Activated gamma-delta T cell (primary cell): ENCODE results near the gene AGAP1.
"Not testable (repeated sequence)": the region's sequence is repeated elsewhere in the genome, so short reads cannot be mapped to it uniquely, and the experiment has no call there.

ENCODE experiments used
- DNase-seq: peaks from one replicate; lab custom pipeline; 2025; lab: John Stamatoyannopoulos, UW

AGAP1 gene

DNA sequence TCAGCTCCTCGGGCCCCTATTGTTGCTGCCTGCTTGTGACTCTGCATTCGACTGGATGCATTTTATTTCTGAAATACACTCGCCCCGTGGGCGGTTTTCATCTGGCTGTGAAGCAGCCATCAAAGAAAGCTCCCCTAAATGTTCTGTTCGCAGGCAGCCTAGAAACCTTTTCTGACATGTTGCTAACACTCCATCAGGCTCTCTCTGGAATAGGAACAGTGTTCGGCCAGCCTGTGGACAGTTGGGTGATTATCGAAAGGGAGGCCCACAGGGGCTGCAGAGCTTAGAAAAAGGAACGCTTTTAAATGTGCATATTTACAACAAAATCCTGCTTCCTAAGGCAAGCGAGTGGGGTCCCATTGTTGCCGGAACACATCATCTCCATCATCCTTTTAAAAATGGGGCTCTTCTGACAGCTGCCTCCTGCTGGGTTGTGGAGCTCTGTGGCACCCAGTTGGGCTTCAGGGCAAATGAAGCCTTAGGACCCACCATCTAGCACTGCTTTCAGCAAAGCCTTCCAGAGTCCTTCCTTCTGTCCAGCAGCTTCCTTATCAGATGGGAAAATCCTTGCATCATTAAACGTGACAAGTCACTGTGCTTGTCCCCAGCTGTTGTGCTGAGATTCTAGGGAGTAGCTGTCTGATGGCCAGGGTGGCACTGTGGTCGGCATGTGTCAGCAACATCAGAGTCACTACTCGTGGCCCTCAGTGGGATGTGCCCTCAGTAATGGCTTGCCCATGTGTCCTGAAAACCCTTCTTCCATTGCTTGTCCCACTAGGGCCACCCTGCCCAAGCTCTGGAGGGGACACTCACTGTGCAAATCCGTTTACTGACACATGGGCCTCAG, 571.7 kb downstream of the AGAP1 start:
- DNase-seq, result no peak

DNA sequence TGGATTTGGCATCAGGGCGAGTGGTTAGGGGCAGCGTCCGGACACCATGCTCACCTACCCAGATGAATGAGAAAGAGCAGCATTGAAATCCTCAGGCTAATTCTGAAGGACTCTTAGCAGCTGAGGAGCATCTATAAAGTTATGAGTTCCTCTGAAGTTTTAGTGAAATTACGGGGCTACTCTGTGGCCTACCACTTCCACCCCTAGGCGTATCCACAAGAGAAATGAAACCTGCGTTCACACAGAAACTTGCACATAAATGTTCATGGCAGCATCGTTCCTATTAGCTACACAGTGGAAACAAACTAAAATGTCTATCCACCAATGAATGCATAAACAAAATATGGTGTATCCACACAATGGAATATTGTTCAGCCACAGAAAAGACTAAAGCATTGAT, 576.4 kb downstream of the AGAP1 start:
- no peak for DNase-seq

DNA sequence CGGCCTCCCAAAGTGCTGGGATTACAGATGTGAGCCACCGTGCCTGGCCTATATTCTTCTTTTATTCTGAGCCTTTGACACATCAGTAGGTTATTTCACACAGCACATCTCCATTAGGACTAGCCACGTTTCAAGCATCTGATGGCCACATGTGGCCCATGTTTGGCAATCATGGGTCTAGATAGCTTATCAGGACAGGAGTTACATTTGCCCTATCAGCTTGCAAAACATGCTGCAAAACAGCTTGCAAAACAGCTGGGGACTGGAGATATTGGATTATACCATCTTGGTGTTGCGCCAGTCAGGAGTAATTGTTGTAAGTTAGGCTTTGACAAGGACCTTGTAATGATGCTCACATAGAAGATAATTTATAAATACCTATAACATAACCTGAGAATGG, 579.4 kb downstream of the AGAP1 start:
- no peak for DNase-seq

- no peak for DNase-seq
Observed at GRCh38 chr2:236073867-236074655, 580.2 kb downstream of the AGAP1 start.

DNA sequence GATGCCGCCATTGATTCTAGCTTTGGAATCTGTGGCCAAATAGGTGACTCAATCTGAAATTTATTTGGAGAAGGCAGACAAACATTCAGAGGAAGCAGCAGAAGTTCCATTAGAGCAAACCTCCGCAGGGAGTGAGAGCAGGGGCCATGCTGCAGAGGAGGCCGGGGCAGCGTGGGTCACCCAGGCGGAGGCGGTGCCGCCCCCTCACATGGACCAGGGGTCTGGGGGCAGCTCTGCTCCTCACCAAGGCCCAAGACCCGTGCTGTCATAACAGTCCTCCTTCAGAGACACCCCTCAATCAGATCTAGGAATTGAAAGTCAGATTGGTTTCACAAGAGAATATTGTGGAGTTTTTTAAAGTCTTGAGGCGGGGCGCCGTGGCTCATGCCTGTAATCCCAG, 582.0 kb downstream of the AGAP1 start:
- DNase-seq, result no peak

GRCh38 chr2:236078297-236079255, 584.7 kb downstream of the AGAP1 start:
- DNase-seq, result no peak

- DNase-seq, result no peak
Observed at GRCh38 chr2:236080412-236080811, 586.6 kb downstream of the AGAP1 start.

GRCh38 chr2:236081171-236081570, 587.3 kb downstream of the AGAP1 start:
- no peak for DNase-seq

DNA sequence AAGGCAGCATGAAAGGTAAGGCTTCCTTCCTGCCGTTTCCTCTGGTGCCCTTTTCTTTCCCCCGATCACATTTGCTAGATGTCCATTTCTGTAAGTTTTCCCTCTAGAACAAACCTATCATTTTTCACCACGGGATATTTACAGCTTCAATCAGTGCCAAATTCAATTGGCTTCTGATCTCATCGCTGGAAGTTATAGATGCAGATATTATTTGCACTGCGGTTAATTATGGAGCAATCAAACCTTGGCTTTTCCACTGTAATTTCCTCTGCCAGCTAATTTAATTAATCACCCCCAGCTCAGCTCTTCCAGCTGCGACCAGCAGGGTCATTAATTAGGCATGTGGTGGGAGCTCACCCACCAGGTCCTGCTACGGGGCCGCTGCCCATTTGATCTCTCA, 588.2 kb downstream of the AGAP1 start:
- no peak for DNase-seq

- no peak for DNase-seq
Observed at GRCh38 chr2:236083934-236084333, 590.1 kb downstream of the AGAP1 start.

- no peak for DNase-seq
Observed at GRCh38 chr2:236085211-236085610, 591.4 kb downstream of the AGAP1 start.

DNA sequence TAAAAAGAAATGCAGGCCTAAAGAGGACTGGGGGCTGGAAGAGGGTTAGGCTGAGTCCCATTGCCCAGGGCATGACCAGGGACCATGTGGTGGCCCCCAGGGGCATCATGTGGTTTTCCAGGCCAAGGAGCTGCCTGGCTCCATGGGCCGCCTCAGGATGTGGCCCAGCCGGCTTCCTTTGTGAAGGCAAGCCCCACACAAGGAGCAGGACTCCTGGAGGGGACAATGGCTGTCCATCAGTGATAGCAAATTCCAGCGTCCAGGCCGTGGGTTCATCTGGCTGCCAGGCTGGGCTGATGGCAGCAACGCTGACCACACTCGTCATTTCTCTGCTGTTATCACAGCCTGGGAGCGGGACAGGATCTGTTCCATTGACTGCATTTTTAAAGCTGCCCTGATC, 591.8 kb downstream of the AGAP1 start:
- no peak for DNase-seq

GRCh38 chr2:236086403-236086970, 592.6 kb downstream of the AGAP1 start:
- no peak for DNase-seq

DNA sequence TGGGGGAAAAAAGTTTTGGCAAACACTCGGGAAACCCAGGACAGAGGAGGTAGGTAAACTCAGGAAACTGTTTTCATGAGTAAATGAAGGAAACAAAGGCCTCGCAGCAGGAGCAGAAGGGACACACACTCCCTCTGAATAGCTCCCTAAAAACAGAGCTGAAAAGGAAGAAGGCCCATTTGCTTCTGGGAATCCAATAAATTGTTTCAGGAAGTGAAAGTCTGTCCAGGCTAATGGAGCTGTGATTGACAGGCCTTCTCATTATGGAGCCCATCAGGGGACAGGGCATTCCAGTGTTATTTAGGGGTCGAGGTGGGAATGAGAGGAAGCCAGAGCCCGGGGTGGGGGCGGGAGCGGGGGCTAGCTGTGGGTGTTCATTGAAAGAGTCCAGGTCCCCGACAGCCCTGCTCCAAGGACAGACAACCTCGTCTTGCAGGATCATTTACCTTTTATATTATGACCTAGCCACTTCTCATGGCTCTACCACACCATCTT, 593.2 kb downstream of the AGAP1 start:
- no peak for DNase-seq

GRCh38 chr2:236088368-236089057, 594.7 kb downstream of the AGAP1 start:
- DNase-seq, result no peak

DNA sequence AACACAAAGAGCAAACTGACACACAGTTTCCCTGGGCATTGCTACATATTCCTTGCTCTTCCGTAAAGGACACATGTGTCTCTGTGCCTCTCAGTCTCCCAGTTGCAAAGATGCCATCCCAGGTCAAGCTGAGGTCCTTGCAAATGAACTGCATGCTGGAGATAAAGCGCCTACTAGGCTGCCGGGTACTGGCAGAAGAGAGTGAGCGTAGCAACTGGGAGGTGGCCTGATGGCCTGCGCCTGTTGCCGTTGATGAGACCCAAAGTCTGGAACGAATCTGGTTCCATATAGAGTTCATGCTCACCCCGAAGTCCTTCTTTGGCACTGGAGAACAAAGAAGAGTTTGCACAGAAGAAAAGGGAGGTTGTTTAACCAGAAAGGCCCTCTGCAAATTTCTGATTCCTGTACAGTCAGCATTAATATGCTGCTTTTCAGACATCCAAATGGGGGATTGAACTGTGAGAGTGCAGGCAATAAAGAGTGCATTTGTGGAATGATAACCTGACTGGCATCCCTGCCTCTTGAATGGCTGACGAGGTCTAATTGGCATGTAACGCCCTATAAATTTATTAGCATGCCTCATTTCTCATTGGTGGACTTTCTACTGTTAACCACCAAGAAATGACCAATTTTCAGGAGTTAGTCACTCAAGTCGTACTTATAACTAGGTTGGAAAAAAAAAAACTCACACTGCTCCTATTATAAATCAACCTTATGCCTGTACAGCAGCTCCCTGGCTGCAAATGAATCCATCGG, 595.6 kb downstream of the AGAP1 start:
- DNase-seq, result no peak

DNA sequence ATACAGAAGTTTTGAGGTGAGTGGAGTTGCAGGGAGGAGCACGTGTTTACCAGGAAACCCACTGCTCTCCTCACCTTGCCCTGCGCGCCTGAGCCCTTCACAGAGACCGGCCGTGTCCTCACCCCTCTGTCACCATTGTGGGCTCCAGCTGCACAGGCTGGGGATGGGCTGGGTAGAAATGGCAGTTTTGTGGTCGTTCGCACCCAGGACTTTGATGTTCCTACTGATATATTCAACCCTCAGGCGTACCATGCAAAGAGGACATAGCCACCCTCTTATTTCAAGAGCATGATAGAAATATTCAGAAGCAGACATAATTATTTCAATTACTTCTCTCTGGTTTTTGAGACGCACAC, 596.2 kb downstream of the AGAP1 start:
- DNase-seq, result no peak

- not testable (repeated sequence) for DNase-seq
Observed at GRCh38 chr2:236090826-236091225, 597.0 kb downstream of the AGAP1 start.

- no peak for DNase-seq
Observed at GRCh38 chr2:236092714-236093113, 598.9 kb downstream of the AGAP1 start.

- no peak for DNase-seq
Observed at GRCh38 chr2:236093134-236093533, 599.3 kb downstream of the AGAP1 start.
